ENCODE results near the gene LCE3E.
"Not testable (repeated sequence)": the region's sequence is repeated elsewhere in the genome, so short reads cannot be mapped to it uniquely, and the experiment has no call there.

The LCE3E gene

DNA sequence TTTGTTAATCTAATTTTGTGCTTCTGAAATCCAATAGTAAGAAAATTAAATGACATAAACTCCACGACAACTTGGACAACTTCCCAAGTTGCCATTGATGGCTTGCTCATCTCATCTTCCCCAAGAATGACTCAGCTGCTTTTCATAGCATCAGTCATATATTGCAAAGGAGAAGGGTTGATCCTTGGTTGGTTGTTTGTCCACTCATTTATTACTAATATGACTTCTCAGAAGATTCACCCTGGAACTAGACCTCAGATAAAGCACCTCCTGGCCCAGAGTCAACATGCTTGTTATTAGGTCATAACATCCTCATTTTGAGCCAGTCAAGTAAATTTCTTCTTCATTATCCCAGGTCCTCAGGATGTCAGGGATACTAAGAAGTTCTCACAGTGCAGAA is 16.1 kb upstream of the LCE3E start:
- TF ChIP-seq CTCF (IDR thresholded peaks at IDR 0.05): no peak

GRCh38 chr1:152580433-152580832 is 13.9 kb upstream of the LCE3E start, which contains the start of gene LCE3D:
LCE3D (minus strand) TSS chr1:152580516; CDS start chr1:152579936, 580 bp downstream.
- no peak within 1 kb of the TSS for H3K27ac ChIP-seq
- no peaks in the 10 kb centered on the region for H3K4me1 ChIP-seq
- H2AFZ ChIP-seq: no peak within 1 kb of the TSS
- no peak within 1 kb of the TSS for H3K4me2 ChIP-seq (ENCODE audit: low read length)
- no peak for TF ChIP-seq CTCF (IDR thresholded peaks at IDR 0.05)
- H3K36me3 ChIP-seq (ENCODE audit: control insufficient read depth, insufficient read depth, low read length): no peaks in the 10 kb centered on the region
- no peak within 1 kb of the TSS for H3K9ac ChIP-seq
- no peaks in the 10 kb centered on the region for H3K9me3 ChIP-seq (ENCODE audit: control insufficient read depth, low read length)
- H3K79me2 ChIP-seq: no peaks in the 10 kb centered on the region
- H3K4me3 ChIP-seq (ENCODE audit: low read depth, low read length): no peak within 1 kb of the TSS
- H3K27me3 ChIP-seq (ENCODE audit: control insufficient read depth, insufficient read depth, low read length): no peaks in the 10 kb centered on the region

More for the DNA sequence above, 16.1 kb upstream of the LCE3E start:
- no peak overlapping the region for H3K27ac ChIP-seq
- H3K4me1 ChIP-seq: no peaks in the 10 kb centered on the region
- H3K36me3 ChIP-seq (ENCODE audit: control insufficient read depth, insufficient read depth, low read length): no peaks in the 10 kb centered on the region
- no peaks in the 10 kb centered on the region for H3K79me2 ChIP-seq
- no peak overlapping the region for H2AFZ ChIP-seq
- H3K9me3 ChIP-seq (ENCODE audit: control insufficient read depth, low read length): no peaks in the 10 kb centered on the region
- H3K27me3 ChIP-seq (ENCODE audit: control insufficient read depth, insufficient read depth, low read length): no peaks in the 10 kb centered on the region
- no peak overlapping the region for H3K9ac ChIP-seq
- no peak overlapping the region for H3K4me2 ChIP-seq (ENCODE audit: low read length)
- no peak overlapping the region for H3K4me3 ChIP-seq (ENCODE audit: low read depth, low read length)

DNA sequence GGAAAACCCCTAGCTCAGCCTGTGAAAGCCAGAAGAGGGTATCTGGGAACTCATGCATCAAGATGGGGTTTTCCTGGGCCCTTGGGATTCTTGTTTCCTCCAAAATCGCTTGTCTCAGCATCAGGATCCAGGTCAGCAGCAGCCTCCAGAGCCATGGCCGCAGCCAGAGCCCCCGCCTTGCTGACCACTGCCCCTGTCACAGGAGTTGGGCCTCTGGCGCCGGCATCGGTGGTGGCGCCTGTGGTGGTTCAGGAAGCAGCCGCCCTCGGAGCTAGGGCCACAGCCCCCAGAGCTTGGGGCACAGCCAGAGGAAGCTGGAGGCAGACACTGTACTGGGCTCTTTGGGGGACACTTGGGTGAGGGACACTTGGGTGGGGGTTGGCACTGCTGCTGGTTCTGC is 12.9 kb upstream of the LCE3E start:
- not testable (repeated sequence) for H3K4me1 ChIP-seq; H3K27ac ChIP-seq; H3K4me2 ChIP-seq (ENCODE audit: low read length); H3K4me3 ChIP-seq (ENCODE audit: low read depth, low read length); H3K36me3 ChIP-seq (ENCODE audit: control insufficient read depth, insufficient read depth, low read length); H3K79me2 ChIP-seq; H3K27me3 ChIP-seq (ENCODE audit: control insufficient read depth, insufficient read depth, low read length); H3K9me3 ChIP-seq (ENCODE audit: control insufficient read depth, low read length); H3K9ac ChIP-seq; H2AFZ ChIP-seq

DNA sequence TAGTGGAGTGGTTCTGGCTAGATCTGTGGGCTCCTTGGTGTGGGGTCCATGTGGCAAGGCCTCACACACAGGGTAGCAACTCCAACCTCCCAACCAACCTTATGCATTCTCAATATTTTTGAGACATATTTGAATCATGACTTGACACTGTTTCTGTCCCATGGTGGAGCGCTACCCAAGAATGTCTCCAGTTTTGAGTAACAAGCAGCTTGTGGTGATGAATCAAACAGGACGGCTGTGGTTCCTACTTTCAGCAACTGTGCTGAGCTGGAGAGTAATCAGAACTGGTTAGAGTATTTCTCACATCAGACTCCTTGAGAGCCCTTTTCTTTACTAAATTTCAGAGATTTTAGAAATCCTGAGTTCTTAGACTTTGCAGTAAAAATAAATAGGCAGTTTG is 10.6 kb upstream of the LCE3E start:
- no peak for TF ChIP-seq CTCF (IDR thresholded peaks at IDR 0.05)
- no peaks in the 10 kb centered on the region for H3K36me3 ChIP-seq (ENCODE audit: control insufficient read depth, insufficient read depth, low read length)
- no peaks in the 10 kb centered on the region for H3K9me3 ChIP-seq (ENCODE audit: control insufficient read depth, low read length)
- no peak overlapping the region for H2AFZ ChIP-seq
- H3K27ac ChIP-seq: no peak overlapping the region
- H3K4me2 ChIP-seq (ENCODE audit: low read length): no peak overlapping the region
- no peaks in the 10 kb centered on the region for H3K79me2 ChIP-seq
- H3K27me3 ChIP-seq (ENCODE audit: control insufficient read depth, insufficient read depth, low read length): no peaks in the 10 kb centered on the region
- no peak overlapping the region for H3K9ac ChIP-seq
- no peaks in the 10 kb centered on the region for H3K4me1 ChIP-seq
- H3K4me3 ChIP-seq (ENCODE audit: low read depth, low read length): no peak overlapping the region

- Histone ChIP-seq H3K4me2 (ENCODE audit: low read length) (no peak overlapping the region), H3K9ac (no peak overlapping the region), H3K27me3 (ENCODE audit: control insufficient read depth, insufficient read depth, low read length) (no peaks in the 10 kb centered on the region), H3K79me2 (no peaks in the 10 kb centered on the region), H2AFZ (no peak overlapping the region), H3K4me3 (ENCODE audit: low read depth, low read length) (no peak overlapping the region), H3K36me3 (ENCODE audit: control insufficient read depth, insufficient read depth, low read length) (no peaks in the 10 kb centered on the region), H3K9me3 (ENCODE audit: control insufficient read depth, low read length) (no peaks in the 10 kb centered on the region), H3K27ac (no peak overlapping the region), H3K4me1 (no peaks in the 10 kb centered on the region)
- no peak for TF ChIP-seq CTCF (IDR thresholded peaks at IDR 0.05)
These were observed 905 bp downstream of the LCE3E start for GRCh38 chr1:152565535-152566215.

Data from parathyroid adenoma (tissue), 2 donors.